K562 (cell line): ENCODE data around the gene RGR. TPM values are rescaled to one million over a fixed set of nuclear protein-coding genes. Genes with fewer than 3 reads are reported as not detected.
A peak's percentile ranks its signal among the peaks of the same experiment; 100 is the strongest.

Experiments
- ATAC-seq: fragments of 200-7000 bp; cut with Tn5 transposase; 3 replicates; pipeline ENCODE4 v1.9.1; 2020; ENCODE audit warnings: moderate library complexity
- BruUV-seq: library from RNA; stranded (reverse); fragments of 400-500 nt; replicated peaks from 2 replicates; lab custom pipeline; 2021; lab: Mats Ljungman, UMichigan
- CTCF ChIA-PET: fragments of 300-600 bp; formaldehyde crosslinking; extraction: SDS; loops from one replicate; lab custom pipeline; 2021; ENCODE audit warnings: low intra/inter-chr PET ratio; lab: Yijun Ruan, JAX
- POLR2A ChIA-PET: fragments of 300-600, 350-650 bp; sonication (Branson Sonifier 250); formaldehyde crosslinking; extraction: SDS; loops from one replicate; lab custom pipeline; 2021; ENCODE audit warnings: antibody characterized with exemption, inconsistent platforms; lab: Yijun Ruan, JAX
- DNase-seq, 4 experiments: peaks; one replicate each; pipeline versions ENCODE4 v3.0.0 to v3.0.0-alpha.2; 2011 to 2018; ENCODE audit warnings: low spot score in 3 of 4, mixed read lengths in 3 of 4; ENCODE audit errors: extremely low read depth in 1 of 4
- FAIRE-seq: peaks from 2 replicates; lab custom pipeline; 2011; peaks lifted over from hg19 to GRCh38; lab: Jason Lieb, UNC
- H2AFZ ChIP-seq: 2 replicates; pipeline ENCODE4 v1.6.0; 2011; ENCODE audit warnings: low read depth, low read length, control low read depth, inconsistent platforms
- H3K27ac ChIP-seq: fragments of 200-600 bp; 3 replicates; pipeline ENCODE4 v1.8.0; 2011; ENCODE audit warnings: low read depth, mild to moderate bottlenecking, control low read depth, inconsistent platforms, low read length, moderate library complexity, mixed read lengths; ENCODE audit errors: extremely low read depth
- H3K27me3 ChIP-seq, 2 experiments: fragments of 300-600 bp in 1 of 2; 2 replicates in 1 of 2; 3 replicates in 1 of 2; pipeline versions ENCODE4 v1.6.0 to v1.8.0; 2011; ENCODE audit warnings: inconsistent platforms in 2 of 2, low read length in 2 of 2, mild to moderate bottlenecking in 1 of 2, mixed read lengths in 1 of 2, moderate library complexity in 1 of 2; ENCODE audit not compliant: control insufficient read depth in 2 of 2, insufficient read depth in 2 of 2
- H3K36me3 ChIP-seq: fragments of 300-600 bp; 3 replicates; pipeline ENCODE4 v1.8.0; 2011; ENCODE audit warnings: mild to moderate bottlenecking, low read length, inconsistent platforms; ENCODE audit not compliant: control insufficient read depth, insufficient read depth
- H3K4me1 ChIP-seq, 2 experiments: fragments of 200-600 bp in 1 of 2; replicated peaks in 1 of 2; 2 replicates in 1 of 2; 3 replicates in 1 of 2; pipeline versions ENCODE4 v1.5.1 to v1.8.0; 2011; ENCODE audit warnings: inconsistent platforms in 2 of 2, low read length in 2 of 2, mild to moderate bottlenecking in 1 of 2, mixed read lengths in 1 of 2, moderate library complexity in 1 of 2; ENCODE audit not compliant: control insufficient read depth in 2 of 2, insufficient read depth in 2 of 2
- H3K4me2 ChIP-seq: 2 replicates; pipeline ENCODE4 v1.6.1; 2011; ENCODE audit warnings: low read length, control low read depth, inconsistent platforms, mixed read lengths; ENCODE audit not compliant: insufficient read depth
- H3K4me3 ChIP-seq: fragments of 200-600 bp; sonication (generic), shearing (Covaris generic); 2 replicates; pipeline ENCODE4 v1.5.1; 2016; ENCODE audit warnings: control low read depth, inconsistent platforms
- H3K79me2 ChIP-seq: fragments of 200-600 bp; 3 replicates; pipeline ENCODE4 v1.8.0; 2011; ENCODE audit warnings: low read length, inconsistent platforms; ENCODE audit not compliant: control insufficient read depth, insufficient read depth
- H3K9ac ChIP-seq, 2 experiments: 2 replicates each; pipeline versions ENCODE4 v1.6.0 to v1.6.1; 2011; ENCODE audit warnings: low read depth in 2 of 2, low read length in 2 of 2, control low read depth in 1 of 2, inconsistent platforms in 1 of 2, mild to moderate bottlenecking in 1 of 2, mixed read lengths in 1 of 2; ENCODE audit not compliant: insufficient read depth in 1 of 2
- H3K9me1 ChIP-seq: one replicate; pipeline ENCODE4 v1.6.0; 2011; ENCODE audit warnings: inconsistent platforms, mild to moderate bottlenecking, low read length, moderate library complexity; ENCODE audit not compliant: control insufficient read depth, insufficient read depth
- H3K9me3 ChIP-seq: replicated peaks from 2 replicates; pipeline ENCODE4 v1.5.1; 2011; ENCODE audit warnings: low read depth, low read length, inconsistent platforms; ENCODE audit not compliant: control insufficient read depth, insufficient read depth
- H4K20me1 ChIP-seq: replicated peaks from 2 replicates; pipeline ENCODE4 v1.6.1; 2011; ENCODE audit warnings: low read length, inconsistent platforms, mixed read lengths; ENCODE audit not compliant: control insufficient read depth, insufficient read depth
- CBX5 ChIP-seq: IDR thresholded peaks from 2 replicates; pipeline ENCODE4 v1.6.1; 2014; ENCODE audit warnings: low read depth, borderline replicate concordance
- MAFF ChIP-seq: IDR thresholded peaks from 2 replicates; pipeline ENCODE4 v1.6.1; 2012; ENCODE audit warnings: low read length, improper control_type of control experiment
- NELFE ChIP-seq: IDR thresholded peaks from 2 replicates; pipeline ENCODE4 v1.6.1; 2011; ENCODE audit warnings: mild to moderate bottlenecking; ENCODE audit not compliant: insufficient read depth, insufficient read length
- SPI1 ChIP-seq: IDR thresholded peaks from 2 replicates; pipeline ENCODE4 v1.6.1; 2011; ENCODE audit warnings: low read depth, low read length, control low read depth, borderline replicate concordance
- ZNF24 ChIP-seq: fragments of 450-650 bp; IDR thresholded peaks from 2 replicates; pipeline ENCODE4 v1.6.1; 2016
- WGBS: fragments of 100-300 bp; shearing (Covaris generic); methylation state at CpG from one replicate; pipeline ENCODE4 v1.1.6; 2016; ENCODE audit warnings: low coverage, mixed read lengths; ENCODE audit not compliant: insufficient coverage; ENCODE audit errors: missing lambda C conversion rate; 5-methylcytosine and 5-hydroxymethylcytosine counted together
- in situ Hi-C: fragments of 300-500 bp; cut with MboI; formaldehyde crosslinking; loops from 4 replicates; pipeline ENCODE4 v1.15.0; 2018; ENCODE audit warnings: inconsistent platforms, mixed read lengths
- intact Hi-C: fragments of 100-400 bp; cut with micrococcal nuclease; formaldehyde crosslinking; loops from 2 replicates; pipeline ENCODE4 v1.14.2; 2022
- polyA plus RNA-seq, 8 experiments: library from polyadenylated mRNA; depleted of rRNA in 4 of 8; stranded (reverse) in 5 of 8; unstranded in 3 of 8; fragments of >200 nt; fragmentation: Nextera tagmentation in 2 of 8; fragmentation: Illumina TruSeq in 1 of 8; extraction: Ambion mirVana in 2 of 8; extraction: Trizol in 1 of 8; gene quantifications; 2 replicates each; pipeline versions ENCODE4 v1.2.1 to v1.2.3, GENCODE V29; 2011 to 2014; ENCODE audit warnings: inconsistent platforms in 1 of 8, missing spikeins in 1 of 8
- total RNA-seq, 7 experiments: library from RNA; depleted of rRNA in 6 of 7; stranded (reverse); fragments of >200 nt in 6 of 7; fragmentation: Illumina TruSeq in 2 of 7; extraction: Trizol in 2 of 7; gene quantifications; 2 replicates each; pipeline versions ENCODE4 v1.2.1 to v1.2.3, GENCODE V29; 2011 to 2021; ENCODE audit warnings: low replicate concordance in 1 of 7
- TF ChIP-seq, protein P1 (sequence below), 2 experiments: IDR thresholded peaks; 2 replicates each; pipeline ENCODE4 v1.6.1; 2011; ENCODE audit warnings: borderline replicate concordance in 1 of 2, control low read depth in 1 of 2, low read depth in 1 of 2, low read length in 1 of 2, mild to moderate bottlenecking in 1 of 2, mixed read lengths in 1 of 2, moderate library complexity in 1 of 2; ENCODE audit not compliant: insufficient read depth in 1 of 2, insufficient read length in 1 of 2, poor library complexity in 1 of 2, severe bottlenecking in 1 of 2; ENCODE audit errors: extremely low read depth in 1 of 2
- TF ChIP-seq, protein P2 (sequence below): fragments of 450-650 bp; IDR thresholded peaks from 2 replicates; pipeline ENCODE4 v1.6.1; 2016

The RGR gene
- total and polyA plus RNA-seq, 9 of the 15 experiments (the other 6 are each of a cell fraction or from before 2014, with no cell fraction given), result not detected

DNA sequence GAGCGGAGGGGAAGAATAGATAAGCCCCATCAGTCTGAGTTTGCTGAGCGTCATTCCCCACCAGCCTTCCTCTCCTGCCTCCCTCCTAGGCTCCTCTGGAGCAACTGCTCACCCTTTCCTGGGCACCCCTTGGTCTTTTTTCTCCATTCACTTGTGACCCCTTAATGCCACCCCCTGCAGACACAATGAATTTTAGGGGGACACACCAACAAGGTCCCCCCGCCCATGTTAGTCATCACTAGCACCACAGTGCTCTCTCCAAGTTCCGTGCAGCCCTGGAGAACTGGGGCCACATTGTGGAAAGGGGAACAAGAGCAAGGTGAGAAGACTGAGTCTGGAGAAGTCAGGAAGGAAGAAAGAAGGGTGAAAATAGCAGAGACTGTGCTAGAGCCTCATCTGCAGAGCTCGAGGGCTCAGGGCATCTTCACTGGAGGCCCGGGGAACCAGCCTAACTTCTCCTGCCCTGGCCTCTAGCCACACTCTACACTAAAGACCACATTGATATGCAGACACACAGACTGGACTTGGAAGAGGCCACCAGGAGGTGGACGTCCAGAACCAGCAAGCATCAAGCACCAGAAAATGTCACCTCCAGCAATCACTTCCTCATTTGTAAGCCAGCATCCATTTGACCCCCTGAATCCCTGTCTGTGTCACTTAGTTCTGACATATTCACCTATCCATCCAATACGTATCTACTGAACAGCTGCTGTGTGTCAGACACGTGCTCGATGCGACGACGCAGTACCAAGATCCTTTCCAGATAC lies 17.5 kb downstream of the RGR start:
- ATAC-seq (no peak), DNase-seq (no peak), FAIRE-seq (peak; percentile 29)
- Histone ChIP-seq H3K9me3 (no peaks in the 10 kb centered on the region), H3K79me2 (no peaks in the 10 kb centered on the region), H3K36me3 (no peaks in the 10 kb centered on the region), H3K27me3 (peaks cover 3 to 49% of the 10 kb centered on the region in 2 experiments; a peak in 2 of 5 replicates), H3K4me3 (no peak overlapping the region), H3K4me2 (no peak overlapping the region), H3K9me1 (no peaks in the 10 kb centered on the region), H2AFZ (no peak overlapping the region), H3K27ac (no peak overlapping the region), H4K20me1 (no peaks in the 10 kb centered on the region; the same call in 1 of the 2 replicates), H3K9ac (no peak overlapping the region), H3K4me1 (peaks cover 0 to 5% of the 10 kb centered on the region in 2 experiments; a peak in 1 of 5 replicates)
- POLR2A ChIA-PET, result interaction anchor here (0.6 kb wide), 1 partner anchor 109 kb away, joined by 3 read pairs; no protein-coding TSS in a partner anchor
- 0% methylated on average over 13 of the region's 13 CpGs for WGBS
- in situ Hi-C loops, result no loop called here
- CTCF ChIA-PET, result no interaction called here
- intact Hi-C loops, result no loop called here
- BruUV-seq, result no TSS peak
- TF ChIP-seq SPI1 (peak; percentile 89), MAFF (no peak), NELFE (no peak), CBX5 (no peak), ZNF24 (no peak)
- TF ChIP-seq, protein P1, sequence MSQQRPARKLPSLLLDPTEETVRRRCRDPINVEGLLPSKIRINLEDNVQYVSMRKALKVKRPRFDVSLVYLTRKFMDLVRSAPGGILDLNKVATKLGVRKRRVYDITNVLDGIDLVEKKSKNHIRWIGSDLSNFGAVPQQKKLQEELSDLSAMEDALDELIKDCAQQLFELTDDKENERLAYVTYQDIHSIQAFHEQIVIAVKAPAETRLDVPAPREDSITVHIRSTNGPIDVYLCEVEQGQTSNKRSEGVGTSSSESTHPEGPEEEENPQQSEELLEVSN (IDR thresholded peaks at IDR 0.05; ENCODE audit: borderline replicate concordance in 1 of 2, extremely low read depth in 1 of 2, insufficient read depth in 1 of 2, insufficient read length in 1 of 2, low read depth in 1 of 2, low read length in 1 of 2, poor library complexity in 1 of 2, severe bottlenecking in 1 of 2), result peak in 1 of 2 experiments; percentile 30
- TF ChIP-seq, protein P2, sequence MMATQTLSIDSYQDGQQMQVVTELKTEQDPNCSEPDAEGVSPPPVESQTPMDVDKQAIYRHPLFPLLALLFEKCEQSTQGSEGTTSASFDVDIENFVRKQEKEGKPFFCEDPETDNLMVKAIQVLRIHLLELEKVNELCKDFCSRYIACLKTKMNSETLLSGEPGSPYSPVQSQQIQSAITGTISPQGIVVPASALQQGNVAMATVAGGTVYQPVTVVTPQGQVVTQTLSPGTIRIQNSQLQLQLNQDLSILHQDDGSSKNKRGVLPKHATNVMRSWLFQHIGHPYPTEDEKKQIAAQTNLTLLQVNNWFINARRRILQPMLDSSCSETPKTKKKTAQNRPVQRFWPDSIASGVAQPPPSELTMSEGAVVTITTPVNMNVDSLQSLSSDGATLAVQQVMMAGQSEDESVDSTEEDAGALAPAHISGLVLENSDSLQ, result no peak
